GM21786 (cell line): ENCODE results near the gene VILL.

Experiments used
- ATAC-seq: cut with Tn5 transposase; IDR thresholded peaks from one replicate; pipeline ENCODE4 v1.9.1; 2021; ENCODE audit not compliant: unreplicated experiment

Gene VILL

DNA sequence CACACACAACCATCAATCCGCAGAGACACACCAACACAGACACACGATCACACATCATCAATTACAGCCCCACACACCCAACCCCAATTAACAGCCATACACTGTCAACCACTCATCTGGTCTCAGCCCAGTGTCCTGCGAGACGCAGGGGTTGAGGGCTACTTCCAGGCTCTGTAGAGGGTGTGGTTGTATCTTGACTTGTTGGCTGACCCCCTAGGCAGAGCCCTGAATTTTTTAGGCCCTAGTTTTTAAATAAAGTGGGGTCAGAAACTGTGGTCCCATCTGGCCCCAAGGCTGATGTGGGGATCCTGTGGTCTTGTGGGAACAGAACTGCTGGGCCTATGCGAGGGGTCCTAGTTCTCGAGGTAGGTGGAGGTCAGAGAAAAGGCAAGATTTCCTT, 9.2 kb downstream of the VILL start:
- no peak for ATAC-seq

- no peak for ATAC-seq
These were observed 9.8 kb downstream of the VILL start for GRCh38 chr3:38000242-38000916.

DNA sequence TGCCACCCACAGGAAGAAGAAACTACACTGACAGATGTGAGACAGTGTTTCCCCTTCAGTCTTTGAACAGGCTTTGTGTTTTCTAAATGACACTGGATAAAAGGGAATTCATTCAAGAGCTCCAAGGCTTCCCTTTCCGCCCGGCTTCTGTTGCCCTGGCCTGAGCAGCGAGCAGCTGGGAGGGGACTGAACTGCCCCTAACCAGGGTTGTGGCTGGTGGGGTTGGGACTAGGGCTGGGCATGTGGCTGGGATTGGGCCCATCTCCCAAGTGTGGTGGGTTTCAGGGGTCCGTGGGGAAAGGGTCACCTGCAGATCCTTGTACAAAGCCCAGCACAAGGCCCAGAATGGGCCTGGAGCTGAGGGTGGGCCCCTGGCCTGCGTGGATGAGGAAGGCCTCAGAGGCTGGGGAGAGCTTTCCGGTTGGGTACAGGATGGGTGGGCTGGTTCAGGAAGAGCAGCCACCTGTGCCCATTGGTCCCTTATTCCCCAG, 10.4 kb downstream of the VILL start:
- ATAC-seq = no peak

- ATAC-seq = no peak
These were observed 11.0 kb downstream of the VILL start for GRCh38 chr3:38001456-38002081.

DNA sequence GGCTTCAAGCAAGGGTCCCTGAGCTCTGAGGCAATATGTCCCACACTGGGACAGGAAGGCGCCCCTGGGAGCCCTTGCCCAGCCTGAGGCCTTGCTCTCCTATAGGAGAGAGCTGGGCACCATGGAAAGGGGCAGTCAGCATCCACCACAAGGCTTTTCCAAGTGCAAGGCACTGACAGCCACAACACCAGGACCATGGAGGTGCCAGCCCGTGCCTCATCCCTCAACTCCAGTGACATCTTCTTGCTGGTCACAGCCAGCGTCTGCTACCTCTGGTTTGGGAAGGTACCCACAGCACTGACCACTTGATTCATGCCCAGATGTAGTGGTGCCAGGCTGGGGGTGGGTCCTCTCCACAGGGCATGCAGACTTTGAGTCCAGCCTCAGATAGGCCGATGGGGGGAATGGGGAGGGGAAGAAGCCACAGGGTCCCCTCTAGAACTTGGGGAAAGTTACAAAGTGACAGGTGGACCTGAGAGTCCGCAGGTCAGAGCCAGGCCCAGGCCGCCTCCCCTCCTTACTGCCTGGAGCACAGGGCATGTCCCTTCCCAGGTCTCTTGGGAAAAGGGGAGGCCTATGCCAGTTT, 11.8 kb downstream of the VILL start:
- no peak for ATAC-seq

DNA sequence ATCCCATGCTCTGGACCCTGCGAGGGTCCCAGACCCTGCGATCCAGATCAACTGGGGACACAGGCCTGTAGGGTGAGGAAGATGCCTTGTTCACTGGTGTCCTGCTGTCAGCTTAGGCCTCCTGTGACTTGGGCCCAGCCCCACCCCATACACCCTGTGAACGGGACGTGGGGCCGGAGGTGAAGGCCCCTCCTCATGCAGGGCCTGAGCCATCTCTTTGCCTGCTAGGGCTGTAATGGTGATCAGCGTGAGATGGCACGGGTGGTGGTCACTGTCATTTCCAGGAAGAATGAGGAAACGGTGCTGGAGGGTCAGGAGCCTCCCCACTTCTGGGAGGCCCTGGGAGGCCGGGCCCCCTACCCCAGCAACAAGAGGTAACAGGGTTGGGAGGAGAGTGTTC, 12.4 kb downstream of the VILL start:
- ATAC-seq = no peak

DNA sequence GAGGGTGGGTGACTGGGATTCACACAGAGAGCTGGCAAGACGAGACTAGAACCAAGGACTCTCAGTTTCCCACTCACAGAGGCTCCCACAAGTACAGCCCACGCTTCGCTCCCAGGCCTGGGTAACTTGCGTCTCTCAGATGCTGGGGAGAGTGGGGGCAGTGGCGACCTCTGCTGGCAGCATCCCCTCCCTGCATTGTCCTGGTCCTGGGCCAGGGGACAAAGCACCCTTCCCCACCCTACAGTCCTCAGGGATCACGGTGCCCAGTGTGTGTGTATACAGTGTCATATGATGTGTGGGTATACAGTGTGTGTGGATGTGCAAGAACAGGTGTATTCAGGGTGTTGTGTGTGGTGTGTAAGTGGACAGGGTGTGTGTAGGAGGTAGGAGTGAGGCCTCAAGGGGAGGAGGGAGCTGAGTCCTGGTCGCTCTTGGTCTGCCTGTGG, 12.8 kb downstream of the VILL start:
- ATAC-seq = peak; percentile 44

GRCh38 chr3:38003817-38004414, 13.3 kb downstream of the VILL start:
- no peak for ATAC-seq

GRCh38 chr3:38004415-38005075, 14.0 kb downstream of the VILL start:
- ATAC-seq = no peak

DNA sequence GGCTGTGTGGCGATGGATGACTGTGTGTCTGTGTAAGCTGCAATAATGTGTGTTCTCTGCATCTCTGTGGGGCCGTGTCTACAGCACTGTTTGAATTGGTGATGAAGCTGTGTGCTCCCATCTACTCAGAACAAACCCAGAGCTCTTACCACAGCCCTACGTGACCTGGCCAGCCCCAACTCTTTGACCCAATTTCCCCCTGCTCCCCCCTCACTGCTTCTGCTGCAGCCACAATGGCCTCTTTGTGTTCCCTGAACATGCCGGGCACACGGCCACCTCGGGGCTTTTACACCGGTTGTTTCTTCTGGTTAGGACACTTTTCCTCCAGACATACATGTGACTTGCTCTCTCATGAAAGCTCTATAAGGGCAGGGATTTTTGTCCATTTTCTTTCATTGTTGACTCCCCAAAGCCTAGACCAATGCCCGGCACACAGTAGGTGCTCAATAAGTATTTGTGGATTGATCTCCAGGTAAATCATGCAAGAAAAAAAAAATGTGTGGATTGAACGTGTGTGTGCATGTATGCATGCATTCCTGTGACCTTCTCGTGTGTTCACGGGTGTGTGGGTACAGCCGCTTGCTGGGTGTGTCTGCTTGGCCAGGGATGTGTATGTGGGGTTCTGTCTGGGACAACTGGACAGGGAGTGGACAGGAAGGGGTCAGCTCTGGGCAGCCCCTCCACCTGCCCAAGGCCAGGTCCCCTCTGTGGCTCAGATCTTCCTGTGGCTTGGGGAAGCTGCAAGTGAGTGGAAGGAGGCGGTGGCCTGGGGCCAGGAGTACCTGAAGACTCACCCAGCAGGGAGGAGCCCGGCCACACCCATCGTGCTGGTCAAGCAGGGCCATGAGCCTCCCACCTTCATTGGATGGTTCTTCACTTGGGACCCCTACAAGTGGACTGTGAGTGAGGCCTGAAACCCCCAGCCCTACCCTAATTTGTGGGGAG, 14.8 kb downstream of the VILL start:
- no peak for ATAC-seq

DNA sequence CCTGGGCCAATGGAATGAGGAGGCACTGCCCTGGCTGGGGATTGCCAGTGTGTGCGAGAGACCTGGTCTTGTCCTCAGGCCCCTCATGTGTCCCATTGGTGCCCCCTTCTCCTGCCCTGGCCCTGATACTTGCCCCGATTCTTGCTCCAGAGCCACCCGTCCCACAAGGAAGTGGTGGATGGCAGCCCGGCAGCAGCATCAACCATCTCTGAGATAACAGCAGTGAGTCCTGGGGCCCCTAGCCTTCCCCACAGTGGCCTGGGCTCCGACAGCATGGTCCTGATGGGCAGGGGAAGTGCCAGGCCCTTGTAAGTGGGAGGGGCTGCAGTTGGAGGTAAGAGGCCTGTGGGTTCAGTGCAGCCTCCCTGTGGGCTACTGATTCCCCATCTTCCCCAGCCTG, 15.4 kb downstream of the VILL start:
- ATAC-seq = no peak

DNA sequence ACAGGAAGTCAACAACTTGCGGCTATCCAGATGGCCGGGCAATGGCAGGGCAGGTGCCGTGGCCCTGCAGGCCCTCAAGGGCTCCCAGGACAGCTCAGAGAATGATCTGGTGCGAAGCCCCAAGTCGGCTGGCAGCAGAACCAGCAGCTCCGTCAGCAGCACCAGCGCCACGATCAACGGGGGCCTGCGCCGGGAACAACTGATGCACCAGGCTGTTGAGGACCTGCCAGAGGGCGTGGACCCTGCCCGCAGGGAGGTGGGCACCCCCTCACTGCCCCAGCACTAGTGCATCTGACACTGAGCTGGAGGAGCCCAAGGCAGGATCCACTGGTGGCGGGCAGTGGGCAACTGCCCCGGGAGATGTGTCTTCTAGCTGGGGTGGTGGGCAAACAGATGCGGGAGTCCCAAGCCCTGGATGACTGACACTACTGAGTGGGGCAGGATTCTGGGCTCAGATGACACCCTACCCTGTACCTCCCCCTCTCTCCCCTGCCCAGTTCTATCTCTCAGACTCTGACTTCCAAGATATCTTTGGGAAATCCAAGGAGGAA, 15.9 kb downstream of the VILL start:
- ATAC-seq = no peak

DNA sequence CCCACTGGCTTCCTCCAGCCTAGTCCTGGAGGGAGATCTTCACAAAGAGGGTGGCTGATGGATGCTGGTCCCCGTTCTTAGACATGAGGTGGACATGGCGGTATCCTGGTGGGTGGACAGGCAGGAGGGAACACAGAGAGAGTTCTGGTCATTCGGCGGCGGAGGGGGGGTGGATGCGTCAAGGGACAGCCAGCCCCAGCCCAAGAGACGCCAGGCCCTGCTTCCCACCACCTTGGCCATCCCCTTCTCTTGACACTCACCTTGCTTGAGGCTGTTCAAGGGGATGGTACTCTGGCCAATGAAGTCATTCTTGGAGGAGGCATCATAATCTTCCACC, 17.1 kb downstream of the VILL start:
- no peak for ATAC-seq

GRCh38 chr3:38008191-38008701, 17.7 kb downstream of the VILL start:
- no peak for ATAC-seq

DNA sequence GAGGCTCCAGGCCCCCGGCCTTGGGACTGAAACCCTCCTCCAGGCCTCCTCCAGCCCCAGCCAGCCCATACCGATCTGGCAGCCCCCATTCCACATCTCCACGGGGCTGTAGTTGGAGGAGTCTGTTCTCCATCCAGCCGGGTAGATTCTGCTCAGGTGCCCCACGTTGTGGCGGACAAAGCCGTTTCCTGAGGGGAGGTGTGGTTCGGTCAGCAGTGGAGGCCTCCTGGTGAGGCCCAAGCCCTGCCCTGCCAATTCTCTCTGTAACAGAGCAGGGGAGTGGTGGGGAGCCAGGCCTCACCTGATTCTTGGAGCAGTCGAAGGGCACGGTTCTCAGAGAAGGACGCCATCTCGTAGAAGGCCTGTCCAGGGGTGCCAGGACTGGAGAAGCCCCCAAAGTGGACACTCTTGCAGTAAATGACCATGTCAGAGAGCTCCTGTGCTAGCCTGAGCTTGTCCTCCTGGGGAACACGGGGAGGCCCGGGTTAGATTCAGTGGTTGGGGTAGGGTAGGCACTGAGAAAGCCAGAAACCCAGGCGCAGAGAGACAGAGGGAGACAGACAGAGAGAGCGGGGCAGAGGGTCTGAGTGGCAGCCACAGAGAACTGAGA, 18.5 kb downstream of the VILL start:
- ATAC-seq = no peak

DNA sequence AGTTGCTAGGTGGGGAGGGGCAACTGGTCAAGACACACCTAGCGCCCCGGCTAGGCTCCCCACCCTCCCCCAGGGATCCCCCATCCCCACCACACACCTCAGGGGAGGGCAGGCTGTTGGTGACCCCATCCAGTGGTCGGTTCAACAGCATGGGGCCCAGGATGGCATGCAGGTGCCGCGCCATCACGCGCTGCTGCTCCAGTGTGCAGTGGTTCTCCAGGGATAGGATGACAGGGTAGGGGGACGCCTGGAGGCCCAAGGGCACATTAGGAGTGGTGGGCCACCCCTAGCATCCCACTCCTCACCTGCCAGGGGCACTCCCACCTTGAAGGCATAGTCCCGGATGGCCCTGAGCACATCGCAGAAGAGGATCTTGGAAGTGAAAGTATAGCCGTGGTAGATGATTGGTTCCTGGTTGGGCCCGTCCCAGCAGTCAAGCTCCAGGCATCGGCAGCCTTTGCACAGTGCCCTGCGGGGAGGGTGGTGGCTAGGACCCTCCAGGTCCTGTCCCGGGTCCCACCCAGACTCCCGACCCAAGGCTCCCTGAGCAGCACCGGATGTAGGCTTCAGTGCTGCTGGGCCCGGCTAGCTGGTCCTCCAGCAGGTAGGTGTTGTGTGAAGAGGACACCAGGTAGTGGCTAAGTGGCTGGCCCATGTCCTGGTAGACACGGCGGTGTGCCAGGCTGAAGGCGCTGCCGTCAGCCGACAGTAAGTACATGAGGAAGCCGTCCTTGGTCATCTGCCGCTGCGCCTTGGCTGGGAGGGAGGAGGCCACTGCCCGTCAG, 19.4 kb downstream of the VILL start:
- no peak for ATAC-seq

DNA sequence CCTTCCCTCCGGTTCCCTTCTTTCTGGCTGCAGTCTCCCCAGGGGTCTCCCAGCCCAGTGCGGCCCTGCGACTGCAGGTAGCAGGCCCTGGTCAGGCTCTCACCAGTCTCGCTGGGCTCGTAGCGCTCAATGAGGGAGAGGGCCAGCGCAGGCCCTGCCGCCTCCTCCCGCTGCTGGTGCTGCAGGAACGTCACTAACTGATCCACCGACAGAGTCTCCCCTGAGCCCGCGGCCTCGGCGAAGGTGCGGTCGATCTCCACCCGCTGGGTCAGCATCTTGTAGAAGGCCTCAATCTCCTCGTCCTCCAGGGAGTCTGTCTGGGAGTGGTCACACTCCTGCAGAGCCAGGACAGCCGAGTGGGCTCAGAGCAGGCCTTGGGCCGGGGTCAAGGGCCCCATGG, 20.5 kb downstream of the VILL start:
- no peak for ATAC-seq

- no peak for ATAC-seq
These were observed 24.9 kb downstream of the VILL start for GRCh38 chr3:38015485-38015884.

DNA sequence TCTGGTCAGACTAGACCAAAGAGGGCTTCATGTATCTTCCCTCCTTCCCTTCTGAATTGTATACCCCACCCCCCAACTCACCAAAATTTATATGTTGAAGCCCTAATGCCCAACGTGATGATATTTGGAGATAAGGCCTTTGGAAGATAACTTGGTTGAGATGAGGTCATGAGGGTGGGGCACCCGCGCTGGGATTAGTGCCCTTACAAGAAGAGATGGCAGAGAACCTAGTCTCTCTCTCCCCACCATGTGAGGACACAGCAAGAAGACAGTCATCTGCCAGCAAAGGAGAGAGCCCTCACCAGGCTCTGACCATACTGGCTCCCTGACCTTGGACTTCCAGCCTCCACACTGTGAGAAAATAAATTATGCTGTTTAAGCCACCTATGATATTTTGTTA, 25.4 kb downstream of the VILL start:
- ATAC-seq = no peak
